Thymus (tissue), 14 donors: ENCODE measurements around the gene RAB6C. TPM values are rescaled to one million over a fixed set of nuclear protein-coding genes. Genes with fewer than 3 reads are reported as not detected.
"Not testable (repeated sequence)": the region's sequence is repeated elsewhere in the genome, so short reads cannot be mapped to it uniquely, and the experiment has no call there.

ENCODE experiments used
- DNase-seq, 9 donors: peaks; one replicate each; pipeline ENCODE4 v3.0.0-alpha.2; 2013; ENCODE audit warnings: low spot score in 9 of 9, low read depth in 6 of 9, missing footprints in 1 of 9
- H3K27ac ChIP-seq, 2 donors: one replicate each; pipeline ENCODE4 v1.5.1; 2013; ENCODE audit warnings: control low read depth in 1 of 2, low read depth in 1 of 2, low read length in 1 of 2, mild to moderate bottlenecking in 1 of 2, moderate library complexity in 1 of 2
- H3K27me3 ChIP-seq, 2 donors: one replicate each; pipeline ENCODE4 v1.5.1; 2013; ENCODE audit warnings: low read length in 1 of 2; ENCODE audit not compliant: control insufficient read depth in 2 of 2, insufficient read depth in 1 of 2
- H3K36me3 ChIP-seq, 2 donors: one replicate each; pipeline ENCODE4 v1.5.1; 2013; ENCODE audit warnings: low read length in 1 of 2, mild to moderate bottlenecking in 1 of 2, moderate library complexity in 1 of 2; ENCODE audit not compliant: control insufficient read depth in 2 of 2, insufficient read depth in 2 of 2
- H3K4me1 ChIP-seq, 2 donors: one replicate each; pipeline ENCODE4 v1.5.1; 2013; ENCODE audit warnings: low read length in 2 of 2; ENCODE audit not compliant: control insufficient read depth in 2 of 2, insufficient read depth in 2 of 2
- H3K4me3 ChIP-seq, 2 donors: one replicate each; pipeline ENCODE4 v1.5.1; 2013; ENCODE audit warnings: low read length in 2 of 2, control low read depth in 1 of 2, mild to moderate bottlenecking in 1 of 2
- H3K9me3 ChIP-seq, 2 donors: one replicate each; pipeline ENCODE4 v1.5.1; 2013; ENCODE audit warnings: low read length in 1 of 2, mild to moderate bottlenecking in 1 of 2; ENCODE audit not compliant: control insufficient read depth in 2 of 2, insufficient read depth in 1 of 2
- WGBS: extraction: QIAGEN DNeasy Blood & Tissue Kit; methylation state at CpG from one replicate; pipeline ENCODE4 v1.1.7; 2013; 5-methylcytosine and 5-hydroxymethylcytosine counted together
- long read RNA-seq, 10 donors: transcript quantifications; one replicate each; lab custom pipeline, GENCODE V29; 2026
- polyA plus RNA-seq: library from polyadenylated mRNA; stranded (reverse); fragments of 200-250 nt; gene quantifications from one replicate; pipeline ENCODE4 v1.2.3, GENCODE V29; 2013
- total RNA-seq: library from RNA; stranded (reverse); fragments of 120-200 nt; gene quantifications from one replicate; pipeline ENCODE4 v1.2.4, GENCODE V29; 2013
- donor health status: healthy.

Gene RAB6C
- total RNA-seq (0.05 TPM), polyA plus RNA-seq (0.05 TPM)
- long read RNA-seq, donor 1, result 0 reads
- long read RNA-seq, donor 2, partial matches to known transcripts, result 0 of 1 reads
- long read RNA-seq, donor 2, other reads (novel, unspliced or antisense), result 0 of 1 reads
- long read RNA-seq, donor 3, result 0 reads
- long read RNA-seq, donor 4, partial matches to known transcripts, result 0 of 1 reads
- long read RNA-seq, donor 4, other reads (novel, unspliced or antisense), result 0 of 1 reads
- long read RNA-seq, donor 5, result 0 reads
- long read RNA-seq, donor 6, result 0 reads
- long read RNA-seq, donor 7, result 0 reads
- long read RNA-seq, donor 8, result 0 reads
- long read RNA-seq, donor 9, result 0 reads
- long read RNA-seq, donor 10, result 0 reads

DNA sequence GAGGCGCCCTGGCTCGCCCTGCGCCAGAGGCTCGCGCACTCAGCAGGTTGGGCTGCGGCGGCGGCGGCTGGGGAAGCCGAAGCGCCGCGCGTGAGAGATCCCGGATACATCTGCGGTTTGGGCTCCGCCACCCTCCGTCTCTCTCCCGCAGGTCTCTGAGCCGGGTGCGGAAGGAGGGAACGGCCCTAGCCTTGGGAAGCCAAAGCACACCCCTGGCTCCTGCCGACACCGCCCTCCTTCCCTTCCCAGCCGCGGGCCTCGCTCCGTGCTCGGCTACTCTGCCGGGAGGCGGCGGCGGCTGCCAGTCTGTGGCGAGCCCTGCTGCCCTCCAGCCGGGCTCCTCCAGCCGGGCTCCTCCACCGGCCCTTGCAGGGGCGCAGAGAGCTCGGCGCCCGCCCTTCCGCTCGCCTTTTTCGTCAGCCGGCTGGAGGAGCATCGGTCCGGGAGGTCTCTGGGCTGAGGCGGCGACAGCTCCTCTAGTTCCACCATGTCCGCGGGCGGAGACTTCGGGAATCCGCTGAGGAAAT is at the start of gene RAB6C:
Gene RAB6C, plus strand, starts transcription at position 38 of the 527 bp plus-strand sequence. Its CDS starts 450 bp downstream, at position 488.
- H3K9me3 ChIP-seq, H3K4me3 ChIP-seq, H3K4me1 ChIP-seq, DNase-seq, H3K27ac ChIP-seq, H3K36me3 ChIP-seq: not testable (repeated sequence)
- WGBS, result 2% methylated on average over 54 of the region's 54 CpGs
- peaks cover 2 to 16% of the 10 kb centered on the region in 2 donors for H3K27me3 ChIP-seq

DNA sequence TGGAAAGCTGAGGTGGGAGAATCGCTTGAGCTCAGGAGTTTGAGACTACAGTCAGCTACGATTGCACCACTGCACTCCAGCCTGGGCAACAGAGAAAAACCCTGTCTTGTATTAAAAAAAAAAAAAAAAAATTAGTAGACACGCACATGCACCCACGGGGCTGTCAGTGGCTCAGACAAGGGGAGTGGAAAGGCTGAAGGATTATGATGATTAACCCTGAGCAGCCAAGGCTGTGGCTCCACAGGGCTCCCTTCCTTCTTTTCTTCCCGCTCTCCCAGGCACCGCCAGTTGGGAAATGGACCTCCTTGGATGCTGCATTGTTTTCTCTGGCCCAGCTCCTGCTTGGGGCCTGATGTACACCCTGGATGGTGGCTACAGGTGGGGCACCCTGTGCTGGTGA is 49.0 kb upstream of the RAB6C start:
- H3K27me3 ChIP-seq, result peaks cover 7 to 24% of the 10 kb centered on the region in 2 donors

DNA sequence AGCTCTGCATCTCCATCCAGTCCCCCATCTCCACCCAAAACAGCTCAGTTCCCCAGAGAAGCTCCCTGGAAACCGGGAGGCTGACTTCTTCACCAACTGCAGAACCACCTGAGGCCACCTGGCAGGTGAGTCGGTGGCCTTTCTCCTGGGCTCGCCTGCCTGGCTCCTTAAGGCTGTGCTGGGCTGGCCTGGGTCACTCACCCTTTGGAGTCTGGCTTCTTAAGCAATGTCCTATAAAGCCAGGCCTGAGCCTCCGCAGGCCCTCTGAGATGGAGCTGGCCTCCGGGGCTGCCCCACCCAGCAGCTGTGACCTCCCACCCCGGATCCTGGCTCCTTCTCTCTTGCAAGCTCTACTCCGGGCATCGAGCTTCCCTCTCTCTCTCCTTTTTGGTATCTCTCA is 46.1 kb upstream of the RAB6C start:
- whole genome bisulfite sequencing, result 58% methylated on average over 8 of the region's 8 CpGs
- H3K27me3 ChIP-seq, result peaks cover 7 to 27% of the 10 kb centered on the region in 2 donors
- not testable (repeated sequence) for H3K36me3 ChIP-seq, H3K4me3 ChIP-seq, H3K4me1 ChIP-seq, DNase-seq, H3K27ac ChIP-seq, H3K9me3 ChIP-seq

More for the DNA sequence above, 49.0 kb upstream of the RAB6C start:
- Histone ChIP-seq H3K27ac (no peak overlapping the region), H3K4me1 (no peaks in the 10 kb centered on the region), H3K4me3 (no peak overlapping the region), H3K9me3 (no peaks in the 10 kb centered on the region), H3K36me3 (no peaks in the 10 kb centered on the region)
- 69% methylated on average over 6 of the region's 6 CpGs for WGBS
- no peak for DNase-seq

DNA sequence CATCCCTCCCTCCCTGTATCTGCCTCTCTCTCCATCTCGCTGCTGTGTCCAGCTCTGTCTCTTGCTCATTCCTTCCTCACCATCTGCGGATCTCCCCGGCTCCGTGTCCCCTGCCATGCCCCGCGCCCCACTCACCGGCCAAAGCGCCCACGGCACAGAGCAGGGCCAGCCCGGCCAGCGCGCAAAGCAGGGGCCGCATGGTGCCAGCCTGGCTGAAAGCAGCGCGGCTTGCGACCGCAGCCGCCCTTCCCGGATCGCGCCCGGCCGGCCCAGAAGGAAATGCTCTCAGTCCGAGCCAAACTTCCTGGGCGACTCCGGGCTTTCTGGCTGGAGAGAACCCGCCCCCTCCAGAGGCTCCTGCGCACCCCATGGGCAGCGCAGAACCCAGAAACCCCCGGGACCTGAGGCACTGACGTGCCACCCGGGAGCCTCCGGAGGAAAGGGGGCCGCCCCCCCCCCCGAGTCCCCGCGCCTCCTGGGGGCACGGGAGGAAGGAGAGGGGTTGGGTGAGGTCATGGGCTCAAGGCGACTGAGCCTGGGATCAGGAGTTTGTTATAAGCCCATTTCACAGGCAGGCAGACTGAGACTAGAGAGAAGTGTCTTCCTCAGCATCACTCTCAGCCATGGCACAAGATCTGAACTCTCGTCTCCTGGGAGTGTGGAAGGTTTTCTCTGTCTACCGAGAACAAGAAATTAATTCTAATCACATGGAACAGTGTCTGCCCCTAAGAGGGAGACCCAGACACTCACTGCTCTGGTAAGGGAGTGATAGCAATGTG is 45.2 kb upstream of the RAB6C start:
- H3K9me3 ChIP-seq, result no peaks in the 10 kb centered on the region
- H3K4me1 ChIP-seq, result no peaks in the 10 kb centered on the region
- WGBS, result 7% methylated on average over 41 of the region's 41 CpGs
- H3K36me3 ChIP-seq, result no peaks in the 10 kb centered on the region
- no peak overlapping the region for H3K27ac ChIP-seq
- no peak for DNase-seq
- H3K27me3 ChIP-seq, result peaks cover 7 to 27% of the 10 kb centered on the region in 2 donors
- no peak overlapping the region for H3K4me3 ChIP-seq

DNA sequence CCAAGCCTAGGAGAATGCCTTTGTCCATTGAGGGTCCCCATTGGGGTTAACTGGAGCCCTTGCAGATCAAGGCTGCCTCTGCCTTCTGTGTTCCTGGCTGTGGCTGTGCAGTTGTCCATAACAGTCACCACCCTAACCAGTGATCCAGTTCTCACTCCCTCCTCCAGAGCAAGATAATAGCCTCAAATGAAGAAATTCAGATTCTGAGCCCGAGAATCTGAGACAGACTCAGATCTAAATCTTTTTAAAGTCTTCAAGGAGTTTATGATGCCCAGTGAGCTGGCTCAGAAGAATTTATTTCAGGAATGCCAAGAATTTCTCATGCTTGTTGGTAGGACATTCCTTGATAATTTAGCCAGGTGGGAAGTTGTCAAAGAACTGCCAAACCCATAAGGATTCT is 44.3 kb upstream of the RAB6C start:
- Histone ChIP-seq H3K27me3 (peaks cover 7 to 27% of the 10 kb centered on the region in 2 donors), H3K9me3 (no peaks in the 10 kb centered on the region), H3K4me3 (no peak overlapping the region), H3K36me3 (no peaks in the 10 kb centered on the region), H3K4me1 (no peaks in the 10 kb centered on the region), H3K27ac (no peak overlapping the region)
- DNase-seq, result no peak
- WGBS, result 73% methylated on average over 1 of the region's 1 CpG

DNA sequence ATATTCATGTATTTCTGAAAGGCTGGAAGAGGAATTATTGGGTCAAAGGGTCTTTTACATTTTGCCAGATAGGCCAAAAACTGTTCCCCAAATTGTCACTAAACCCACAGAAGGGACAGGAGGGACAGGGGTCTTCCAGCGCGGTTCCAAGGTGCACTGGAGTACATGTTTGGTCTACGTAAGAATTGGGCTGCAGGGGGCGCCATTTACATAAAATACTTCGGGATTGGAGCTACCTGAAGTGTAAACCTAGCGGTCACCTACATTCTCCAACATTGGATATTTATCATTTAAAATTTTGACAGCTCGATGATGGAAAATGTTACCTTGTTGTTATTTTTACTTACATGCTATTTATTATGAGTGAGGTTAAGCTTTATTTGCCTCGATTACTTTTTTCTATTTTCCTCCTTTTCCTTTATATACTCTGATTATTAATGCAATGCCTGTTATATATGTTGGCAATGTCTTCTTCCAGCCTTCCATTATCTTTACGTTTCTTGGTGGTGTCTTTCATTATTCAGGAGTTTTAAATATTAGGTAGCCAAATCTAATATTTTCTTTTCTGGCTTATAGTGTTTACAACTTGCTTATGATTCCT is 43.0 kb upstream of the RAB6C start:
- WGBS, result 46% methylated on average over 9 of the region's 9 CpGs
- peak in 3 of 9 donors; percentile 6 to 67 (median 44) for DNase-seq
- no peaks in the 10 kb centered on the region for H3K36me3 ChIP-seq
- peaks cover 7 to 27% of the 10 kb centered on the region in 2 donors for H3K27me3 ChIP-seq
- H3K4me3 ChIP-seq, result no peak overlapping the region
- H3K27ac ChIP-seq, result no peak overlapping the region
- no peaks in the 10 kb centered on the region for H3K9me3 ChIP-seq
- no peaks in the 10 kb centered on the region for H3K4me1 ChIP-seq

DNA sequence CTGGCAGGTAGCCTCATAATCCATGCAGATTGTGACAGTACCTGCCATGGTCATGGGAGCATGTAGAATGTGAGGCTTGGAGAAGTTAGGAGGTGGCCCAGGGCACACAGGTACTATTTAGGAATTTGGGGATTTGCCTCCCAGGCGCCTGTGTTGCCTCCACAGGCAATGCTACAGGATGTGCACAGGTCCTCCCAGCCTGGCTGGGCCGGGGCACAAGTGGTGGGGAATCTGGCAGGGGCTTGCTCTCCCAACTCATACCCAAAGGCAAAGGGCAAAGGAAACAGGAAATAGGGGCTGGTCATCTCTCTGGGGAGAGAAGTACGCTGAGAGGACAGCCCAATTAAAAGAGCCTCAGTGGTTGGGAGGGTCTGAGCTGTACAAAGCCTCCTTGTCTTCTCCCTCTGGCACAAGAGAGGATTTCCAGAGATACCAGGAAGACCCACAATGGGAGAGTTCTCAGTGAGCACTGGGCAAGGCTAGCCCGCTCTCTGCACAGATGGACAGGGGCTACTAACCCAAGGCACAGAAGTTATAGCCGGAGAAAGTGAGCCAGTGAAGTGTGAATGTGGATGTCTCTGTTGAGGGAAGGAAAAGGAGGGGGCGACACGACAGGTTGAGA is 40.5 kb upstream of the RAB6C start:
- WGBS, result 80% methylated on average over 7 of the region's 7 CpGs
- peaks cover 3 to 14% of the 10 kb centered on the region in 2 donors for H3K27me3 ChIP-seq
- H3K4me1 ChIP-seq, H3K4me3 ChIP-seq, DNase-seq, H3K27ac ChIP-seq, H3K36me3 ChIP-seq, H3K9me3 ChIP-seq: not testable (repeated sequence)

DNA sequence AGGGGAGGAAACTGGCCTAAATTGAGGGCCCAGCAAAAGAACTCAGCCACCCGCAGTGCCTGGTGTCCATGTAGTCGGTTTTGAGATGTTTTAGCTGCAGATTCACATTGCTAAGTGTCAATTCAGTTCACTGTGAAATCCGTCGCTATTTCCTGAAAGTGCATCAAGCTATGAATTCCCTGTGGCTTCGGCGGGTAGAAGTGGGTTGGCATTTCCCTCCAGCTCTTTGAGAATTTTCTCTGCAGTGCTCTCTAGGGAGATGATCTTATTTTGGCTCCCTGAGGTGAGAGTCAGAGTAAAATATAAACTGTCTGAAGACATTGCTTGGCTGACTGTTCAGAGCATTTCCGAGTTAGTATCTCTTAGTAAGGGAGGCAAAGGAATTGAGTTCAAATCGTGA is 36.0 kb upstream of the RAB6C start:
- H3K36me3 ChIP-seq, DNase-seq, H3K27ac ChIP-seq, H3K27me3 ChIP-seq, H3K9me3 ChIP-seq, H3K4me3 ChIP-seq, H3K4me1 ChIP-seq: not testable (repeated sequence)
- WGBS, result 85% methylated on average over 8 of the region's 8 CpGs
